Body of pancreas (tissue), 4 donors: ENCODE results near the gene ZNF732. TPM values are rescaled to one million over a fixed set of nuclear protein-coding genes. Genes with fewer than 3 reads are reported as not detected.
"Not testable (repeated sequence)": the region's sequence is repeated elsewhere in the genome, so short reads cannot be mapped to it uniquely, and the experiment has no call there.

ENCODE experiments used
- ATAC-seq: fragments of 150-250 bp; one replicate; pipeline ENCODE4 v1.9.1; 2016
- DNase-seq, 4 donors: peaks; one replicate each; pipeline ENCODE4 v3.0.0-alpha.2; 2019
- H3K27ac ChIP-seq, 4 donors: fragments of 200-600 bp; sonication (generic); 1 replicate in 3 of 4; 2 replicates in 1 of 4; pipeline versions ENCODE4 v1.5.1 to v1.6.1; 2016 to 2019; ENCODE audit warnings: mild to moderate bottlenecking in 1 of 4, mixed read lengths in 1 of 4, moderate library complexity in 1 of 4
- H3K27me3 ChIP-seq, 2 donors: fragments of 200-600 bp; sonication (generic); one replicate each; pipeline ENCODE4 v1.6.0; 2016; ENCODE audit warnings: mild to moderate bottlenecking in 1 of 2
- H3K36me3 ChIP-seq, 2 donors: fragments of 200-600 bp; sonication (generic); replicated peaks in 1 of 2; 2 replicates each; pipeline ENCODE4 v1.5.1; 2016; ENCODE audit warnings: low read depth in 2 of 2; ENCODE audit not compliant: insufficient read depth in 1 of 2
- H3K4me1 ChIP-seq: fragments of 200-600 bp; sonication (generic); one replicate; pipeline ENCODE4 v1.6.0; 2016
- H3K4me3 ChIP-seq, 2 donors: fragments of 200-600 bp; sonication (generic); 1 replicate in 1 of 2; 2 replicates in 1 of 2; pipeline ENCODE4 v1.5.1; 2016 to 2019
- H3K9me3 ChIP-seq, 3 donors: fragments of 200-600 bp; sonication (generic); 1 replicate in 2 of 3; 2 replicates in 1 of 3; pipeline ENCODE4 v1.5.1; 2016
- POLR2A ChIP-seq, 3 donors: fragments of 450-650 bp; IDR thresholded peaks; one replicate each; pipeline ENCODE4 v1.6.1; 2016; ENCODE audit warnings: antibody characterized with exemption in 3 of 3, mild to moderate bottlenecking in 2 of 3
- WGBS, 2 donors: methylation state at CpG; one replicate each; pipeline ENCODE4 v1.1.5; 2017; 5-methylcytosine and 5-hydroxymethylcytosine counted together
- intact Hi-C: fragments of 100-400 bp; cut with DNase I; formaldehyde crosslinking; loops from one replicate; pipeline ENCODE4 v1.15.1; 2023
- total RNA-seq, 2 donors: library from RNA; depleted of rRNA; stranded (reverse); fragments of >200 nt; gene quantifications; one replicate each; pipeline ENCODE4 v1.1.0, GENCODE V29; 2016
- TF ChIP-seq, protein P1 (sequence below), 7 experiments: fragments of 450-650 bp in 4 of 7; fragments of 200-600 bp in 3 of 7; sonication (generic) in 3 of 7; IDR thresholded peaks; one replicate each; pipeline ENCODE4 v1.5.1; 2016 to 2019; ENCODE audit warnings: antibody characterized with exemption in 7 of 7

ZNF732 gene
- total RNA-seq, 2 donors from 2014 or later = not detected

DNA sequence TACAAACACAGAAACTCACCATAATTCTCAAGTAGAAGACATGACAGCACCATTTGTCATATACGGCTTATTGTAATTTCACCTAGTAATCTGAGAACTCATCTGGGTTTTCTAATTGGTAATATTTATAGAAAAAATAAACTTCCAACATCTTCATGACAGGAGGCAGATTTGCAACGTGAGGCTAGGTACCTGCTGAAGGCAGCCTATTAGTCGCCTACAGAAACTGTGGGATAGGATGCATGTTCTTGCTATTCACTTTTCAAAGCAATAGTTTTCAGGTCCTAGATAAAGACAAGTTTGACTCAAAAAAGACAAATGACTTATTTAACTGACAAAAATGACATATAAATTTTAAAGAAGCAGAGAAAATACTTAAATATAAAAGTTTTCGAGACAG, 2.9 kb downstream of the ZNF732 start:
- peaks cover 0 to 4% (median 0%) of the 10 kb centered on the region in 3 donors for H3K9me3 ChIP-seq
- no peaks in the 10 kb centered on the region for H3K36me3 ChIP-seq
- intact Hi-C loops = no loop called here
- no peak overlapping the region for H3K4me3 ChIP-seq
- WGBS, 2 donors = 86 to 92% methylated on average over 4 of the region's 4 CpGs
- no peak overlapping the region for H3K27ac ChIP-seq
- no peaks in the 10 kb centered on the region for H3K27me3 ChIP-seq
- ATAC-seq (no peak), DNase-seq (no peak)
- H3K4me1 ChIP-seq = peaks cover 9% of the 10 kb centered on the region
- no peak for TF ChIP-seq POLR2A (IDR thresholded peaks at IDR 0.05)
- TF ChIP-seq, protein P1, sequence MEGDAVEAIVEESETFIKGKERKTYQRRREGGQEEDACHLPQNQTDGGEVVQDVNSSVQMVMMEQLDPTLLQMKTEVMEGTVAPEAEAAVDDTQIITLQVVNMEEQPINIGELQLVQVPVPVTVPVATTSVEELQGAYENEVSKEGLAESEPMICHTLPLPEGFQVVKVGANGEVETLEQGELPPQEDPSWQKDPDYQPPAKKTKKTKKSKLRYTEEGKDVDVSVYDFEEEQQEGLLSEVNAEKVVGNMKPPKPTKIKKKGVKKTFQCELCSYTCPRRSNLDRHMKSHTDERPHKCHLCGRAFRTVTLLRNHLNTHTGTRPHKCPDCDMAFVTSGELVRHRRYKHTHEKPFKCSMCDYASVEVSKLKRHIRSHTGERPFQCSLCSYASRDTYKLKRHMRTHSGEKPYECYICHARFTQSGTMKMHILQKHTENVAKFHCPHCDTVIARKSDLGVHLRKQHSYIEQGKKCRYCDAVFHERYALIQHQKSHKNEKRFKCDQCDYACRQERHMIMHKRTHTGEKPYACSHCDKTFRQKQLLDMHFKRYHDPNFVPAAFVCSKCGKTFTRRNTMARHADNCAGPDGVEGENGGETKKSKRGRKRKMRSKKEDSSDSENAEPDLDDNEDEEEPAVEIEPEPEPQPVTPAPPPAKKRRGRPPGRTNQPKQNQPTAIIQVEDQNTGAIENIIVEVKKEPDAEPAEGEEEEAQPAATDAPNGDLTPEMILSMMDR (IDR thresholded peaks at IDR 0.05) = no peak

DNA sequence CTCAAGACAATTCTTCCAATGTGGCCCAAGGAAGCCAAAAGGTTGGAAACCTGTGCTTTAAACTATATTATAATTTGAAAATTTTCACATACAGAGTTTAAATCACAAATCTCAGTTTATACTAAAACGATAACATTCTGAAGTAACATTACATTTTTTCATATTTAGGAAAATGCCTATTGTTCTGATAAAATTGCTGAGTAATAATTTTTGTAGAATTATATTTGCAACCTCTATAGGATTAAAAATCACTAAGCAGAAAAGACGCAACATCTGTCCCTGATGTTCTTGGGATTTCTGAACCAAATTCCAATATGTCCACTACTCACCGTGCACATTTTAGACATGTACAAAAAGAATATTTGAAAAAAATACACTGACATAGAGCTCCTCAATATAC, 10.5 kb downstream of the ZNF732 start:
- ATAC-seq = no peak

DNA sequence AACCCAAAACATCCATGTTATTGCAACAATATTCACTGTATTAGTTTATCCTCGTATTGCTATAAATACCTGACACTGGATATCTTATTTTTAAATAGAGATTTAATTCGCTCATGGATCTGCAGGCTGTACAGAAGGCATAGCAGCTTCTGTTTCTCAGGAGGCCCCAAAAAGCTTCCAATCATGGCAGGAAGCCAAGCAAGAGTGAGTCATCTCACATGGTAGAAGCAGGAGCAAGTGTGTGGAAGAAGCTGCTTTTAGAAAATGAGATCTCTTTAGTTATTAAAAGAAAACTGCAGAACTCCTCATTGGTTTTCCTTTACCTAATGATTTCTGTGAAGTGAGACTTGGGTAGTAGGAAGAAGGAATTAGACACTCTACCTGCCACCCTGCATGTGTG, 16.4 kb downstream of the ZNF732 start:
- H3K27ac ChIP-seq = no peak overlapping the region
- intact Hi-C loops = no loop called here
- DNase-seq (no peak), ATAC-seq (no peak)
- no peaks in the 10 kb centered on the region for H3K4me1 ChIP-seq
- TF ChIP-seq, protein P1 (IDR thresholded peaks at IDR 0.05) = no peak
- no peak for TF ChIP-seq POLR2A (IDR thresholded peaks at IDR 0.05)
- H3K9me3 ChIP-seq = peaks cover 0 to 6% (median 0%) of the 10 kb centered on the region in 3 donors
- no peaks in the 10 kb centered on the region for H3K36me3 ChIP-seq
- WGBS, 2 donors = 76 to 88% methylated on average over 2 of the region's 2 CpGs
- no peak overlapping the region for H3K4me3 ChIP-seq
- no peaks in the 10 kb centered on the region for H3K27me3 ChIP-seq

More for the DNA sequence above, 10.5 kb downstream of the ZNF732 start:
- Histone ChIP-seq H3K9me3 (peaks cover 0 to 6% (median 0%) of the 10 kb centered on the region in 3 donors), H3K27me3 (no peaks in the 10 kb centered on the region), H3K36me3 (no peaks in the 10 kb centered on the region), H3K4me3 (no peak overlapping the region), H3K27ac (no peak overlapping the region), H3K4me1 (no peaks in the 10 kb centered on the region)
- no peak for TF ChIP-seq POLR2A (IDR thresholded peaks at IDR 0.05)
- TF ChIP-seq, protein P1 (IDR thresholded peaks at IDR 0.05) = no peak
- WGBS, 2 donors = 92 to 93% methylated on average over 3 of the region's 3 CpGs
- DNase-seq = no peak
- intact Hi-C loops = no loop called here

DNA sequence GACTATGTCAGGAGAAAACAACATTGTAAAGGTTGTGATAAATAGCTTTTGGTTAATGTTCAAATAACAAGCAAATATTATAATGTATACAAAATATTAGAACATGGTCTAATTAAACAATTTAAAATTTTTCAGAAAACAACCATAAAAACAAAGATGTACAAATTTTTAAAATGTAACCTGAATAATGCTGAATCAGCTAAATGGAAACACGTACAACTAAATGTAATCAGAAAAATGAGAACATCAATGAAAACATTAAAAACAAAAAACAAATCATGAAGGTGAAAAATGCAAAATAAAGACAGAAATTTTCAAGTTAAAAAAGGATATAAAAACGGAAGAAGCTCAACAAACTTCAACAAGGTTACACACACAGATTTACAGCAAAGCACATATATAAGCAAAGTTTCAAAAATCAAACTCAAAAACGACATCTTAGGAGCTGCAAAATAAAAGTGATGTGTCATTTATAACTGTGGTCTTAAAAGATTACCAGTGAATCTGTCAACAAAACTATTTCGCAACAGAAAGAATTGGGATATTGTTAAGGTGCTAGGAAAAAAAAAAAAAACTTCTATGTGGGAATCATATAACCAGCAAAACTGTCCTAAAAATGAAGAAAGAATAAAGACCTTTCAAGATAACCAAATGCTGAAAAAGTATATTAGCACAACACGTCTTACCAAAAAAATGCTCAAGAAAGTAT, 31.8 kb downstream of the ZNF732 start:
- H3K9me3 ChIP-seq = peaks cover 2 to 53% (median 8%) of the 10 kb centered on the region in 3 donors
- no peak overlapping the region for H3K27ac ChIP-seq
- H3K4me3 ChIP-seq = no peak overlapping the region
- no peaks in the 10 kb centered on the region for H3K27me3 ChIP-seq
- 76 to 90% methylated on average over 5 of the region's 5 CpGs for WGBS, 2 donors
- intact Hi-C loops = no loop called here
- no peaks in the 10 kb centered on the region for H3K36me3 ChIP-seq
- DNase-seq (no peak), ATAC-seq (no peak)
- TF ChIP-seq POLR2A (IDR thresholded peaks at IDR 0.05) = no peak
- no peaks in the 10 kb centered on the region for H3K4me1 ChIP-seq

DNA sequence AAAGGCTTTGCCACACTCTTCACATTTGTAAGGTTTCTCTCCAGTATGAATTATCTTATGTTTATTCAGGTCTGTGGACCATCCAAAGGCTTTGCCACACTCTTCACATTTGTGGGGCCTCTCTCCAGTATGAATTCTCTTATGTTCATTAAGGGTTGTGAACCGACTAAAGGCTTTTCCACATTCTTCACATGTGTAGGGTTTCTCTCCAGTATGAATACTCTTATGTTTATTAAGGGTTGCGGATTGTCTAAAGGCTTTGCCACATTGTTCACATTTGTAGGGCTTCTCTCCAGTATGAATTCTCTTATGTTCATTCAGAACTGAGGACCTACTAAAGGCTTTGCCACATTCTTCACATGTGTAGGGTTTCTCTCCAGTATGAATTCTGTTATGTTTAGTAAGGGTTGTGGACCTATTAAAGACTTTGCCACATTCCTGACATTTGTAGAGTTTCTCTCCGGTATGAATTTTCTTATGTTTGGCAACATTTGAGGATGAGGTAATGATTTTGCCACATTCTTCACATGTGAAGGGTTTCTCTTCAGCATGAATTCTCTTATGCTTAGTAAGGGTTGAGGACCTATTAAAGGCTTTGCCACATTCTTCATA, 33.7 kb downstream of the ZNF732 start:
- Histone ChIP-seq H3K4me3 (no peak overlapping the region), H3K36me3 (no peaks in the 10 kb centered on the region), H3K27me3 (no peaks in the 10 kb centered on the region), H3K27ac (no peak overlapping the region), H3K9me3 (peaks cover 2 to 52% (median 8%) of the 10 kb centered on the region in 3 donors), H3K4me1 (no peaks in the 10 kb centered on the region)
- intact Hi-C loops = no loop called here
- ATAC-seq (no peak), DNase-seq (no peak)
- no peak for TF ChIP-seq POLR2A (IDR thresholded peaks at IDR 0.05)
- TF ChIP-seq, protein P1 (IDR thresholded peaks at IDR 0.05) = no peak
- 81 to 96% methylated on average over 3 of the region's 3 CpGs for WGBS, 2 donors

DNA sequence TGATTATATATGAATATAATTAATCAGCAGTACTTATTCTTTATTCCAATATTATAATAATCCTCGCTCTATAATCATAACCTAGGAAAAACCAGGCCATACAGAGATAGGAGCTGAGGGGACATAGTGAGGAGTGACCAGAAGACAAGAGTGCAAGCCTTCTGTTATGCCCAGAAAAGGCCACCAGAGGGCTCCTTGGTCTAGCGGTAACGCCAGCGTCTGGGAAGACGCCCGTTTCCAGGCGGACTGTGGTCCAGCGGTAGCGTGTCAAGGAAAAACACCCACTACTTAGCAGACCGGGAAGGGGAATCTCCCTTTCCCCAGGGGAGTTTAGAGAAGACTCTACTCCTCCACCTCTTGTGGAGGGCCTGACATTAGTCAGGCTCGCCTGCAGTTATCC, 46.0 kb downstream of the ZNF732 start:
- H3K27ac ChIP-seq, ATAC-seq, H3K27me3 ChIP-seq, DNase-seq, intact Hi-C loops, H3K4me1 ChIP-seq, H3K36me3 ChIP-seq, H3K4me3 ChIP-seq: not testable (repeated sequence)
- WGBS, 2 donors = 68 to 70% methylated on average over 11 of the region's 11 CpGs
- peaks cover 0 to 81% (median 6%) of the 10 kb centered on the region in 3 donors for H3K9me3 ChIP-seq
